OCI-LY7 (cell line): ENCODE results near the gene MTUS2.

Experiments
- EZH2phosphoT487 ChIP-seq: fragments of 200-600 bp; sonication (generic); IDR thresholded peaks from 2 replicates; pipeline ENCODE4 v1.6.1; 2018; ENCODE audit warnings: low read depth, borderline replicate concordance, mild to moderate bottlenecking, mixed run types, antibody characterized with exemption, low read length, moderate library complexity, mixed read lengths
- TF ChIP-seq, protein P1 (sequence below): fragments of 200-600 bp; sonication (generic); conservative IDR thresholded peaks from 2 replicates; pipeline ENCODE4 v1.5.1; 2014; ENCODE audit warnings: mild to moderate bottlenecking, antibody characterized with exemption, low read length, moderate library complexity, mixed read lengths

DNA sequence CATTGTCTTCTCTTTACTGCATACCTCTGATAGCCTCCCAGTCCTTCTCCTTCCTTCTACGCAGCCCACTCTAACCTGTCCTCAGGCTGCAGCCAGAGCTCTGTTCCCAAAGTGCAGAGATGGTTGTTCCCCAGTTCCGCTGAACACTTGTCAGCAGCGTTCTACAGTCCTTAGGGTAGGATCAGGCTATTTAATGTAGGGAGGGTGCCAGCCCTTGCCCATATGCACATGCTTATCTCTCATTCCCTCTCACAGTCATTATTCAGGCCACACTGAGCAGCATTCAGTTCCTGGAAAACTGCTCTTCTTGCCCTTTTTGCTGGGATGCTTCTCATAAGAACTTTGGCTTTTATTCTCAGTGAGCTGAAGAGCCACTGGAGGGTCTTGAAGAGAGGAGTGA is 180.7 kb downstream of the MTUS2 start:
- TF ChIP-seq, protein P1, sequence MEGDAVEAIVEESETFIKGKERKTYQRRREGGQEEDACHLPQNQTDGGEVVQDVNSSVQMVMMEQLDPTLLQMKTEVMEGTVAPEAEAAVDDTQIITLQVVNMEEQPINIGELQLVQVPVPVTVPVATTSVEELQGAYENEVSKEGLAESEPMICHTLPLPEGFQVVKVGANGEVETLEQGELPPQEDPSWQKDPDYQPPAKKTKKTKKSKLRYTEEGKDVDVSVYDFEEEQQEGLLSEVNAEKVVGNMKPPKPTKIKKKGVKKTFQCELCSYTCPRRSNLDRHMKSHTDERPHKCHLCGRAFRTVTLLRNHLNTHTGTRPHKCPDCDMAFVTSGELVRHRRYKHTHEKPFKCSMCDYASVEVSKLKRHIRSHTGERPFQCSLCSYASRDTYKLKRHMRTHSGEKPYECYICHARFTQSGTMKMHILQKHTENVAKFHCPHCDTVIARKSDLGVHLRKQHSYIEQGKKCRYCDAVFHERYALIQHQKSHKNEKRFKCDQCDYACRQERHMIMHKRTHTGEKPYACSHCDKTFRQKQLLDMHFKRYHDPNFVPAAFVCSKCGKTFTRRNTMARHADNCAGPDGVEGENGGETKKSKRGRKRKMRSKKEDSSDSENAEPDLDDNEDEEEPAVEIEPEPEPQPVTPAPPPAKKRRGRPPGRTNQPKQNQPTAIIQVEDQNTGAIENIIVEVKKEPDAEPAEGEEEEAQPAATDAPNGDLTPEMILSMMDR: no peak
- no peak for TF ChIP-seq EZH2phosphoT487
